Measurements from ENCODE around the gene CUL3. TPM values are rescaled to one million over a fixed set of nuclear protein-coding genes. Genes with fewer than 3 reads are reported as not detected.

Gene CUL3
- total RNA-seq, 1 experiment from 2014 or later, result 140 TPM

GRCh38 chr2:224444783-224445182 lies 140.4 kb downstream of the CUL3 start:
- H3K27me3 ChIP-seq (replicated peaks; ENCODE audit: insufficient read depth, low read depth, low read length, poor library complexity), result no peaks in the 10 kb centered on the region
- no peaks in the 10 kb centered on the region for H3K36me3 ChIP-seq (ENCODE audit: insufficient read depth, low read length, poor library complexity, severe bottlenecking)
- DNase-seq (ENCODE audit: low spot score), result no peak
- no TSS peak for BruUV-seq (replicated peaks)
- H3K9me3 ChIP-seq (ENCODE audit: low read depth, low read length, poor library complexity, severe bottlenecking), result no peaks in the 10 kb centered on the region
- ChIA-PET CTCF (no interaction called here), POLR2A (ENCODE audit: low non-redundant PET) (no interaction called here)
- no peak overlapping the region for H3K4me3 ChIP-seq (ENCODE audit: low read depth, low read length, poor library complexity, severe bottlenecking)
- H3K27ac ChIP-seq (ENCODE audit: low read depth, low read length, poor library complexity, severe bottlenecking), result no peak overlapping the region
- H3K4me1 ChIP-seq (ENCODE audit: insufficient read depth, low read length, poor library complexity, severe bottlenecking), result peaks cover 13% of the 10 kb centered on the region
- TF ChIP-seq CTCF (conservative IDR thresholded peaks at IDR 0.05; ENCODE audit: low read depth, low read length) (no peak), EZH2 (IDR thresholded peaks at IDR 0.05; ENCODE audit: borderline replicate concordance, low read depth, low read length, poor library complexity, severe bottlenecking) (no peak)
- intact Hi-C loops (cut with micrococcal nuclease; ENCODE audit: unreplicated experiment), result loop anchor here (5.0 to 10.0 kb wide), 3 partner anchors 87 to 470 kb away; no protein-coding TSS in a partner anchor

GRCh38 chr2:224444021-224444420 lies 141.1 kb downstream of the CUL3 start:
- TF ChIP-seq EZH2 (IDR thresholded peaks at IDR 0.05; ENCODE audit: borderline replicate concordance, low read depth, low read length, poor library complexity, severe bottlenecking) (no peak), CTCF (conservative IDR thresholded peaks at IDR 0.05; ENCODE audit: low read depth, low read length) (no peak)
- Histone ChIP-seq H3K27ac (ENCODE audit: low read depth, low read length, poor library complexity, severe bottlenecking) (no peak overlapping the region), H3K4me1 (ENCODE audit: insufficient read depth, low read length, poor library complexity, severe bottlenecking) (peaks cover 13% of the 10 kb centered on the region), H3K27me3 (replicated peaks; ENCODE audit: insufficient read depth, low read depth, low read length, poor library complexity) (no peaks in the 10 kb centered on the region), H3K9me3 (ENCODE audit: low read depth, low read length, poor library complexity, severe bottlenecking) (no peaks in the 10 kb centered on the region), H3K4me3 (ENCODE audit: low read depth, low read length, poor library complexity, severe bottlenecking) (no peak overlapping the region), H3K36me3 (ENCODE audit: insufficient read depth, low read length, poor library complexity, severe bottlenecking) (no peaks in the 10 kb centered on the region)
- intact Hi-C loops (cut with micrococcal nuclease; ENCODE audit: unreplicated experiment), result loop anchor here (10.0 kb wide), 2 partner anchors 201 to 469 kb away; no protein-coding TSS in a partner anchor
- DNase-seq (ENCODE audit: low spot score), result peak; percentile 52
- POLR2A ChIA-PET (ENCODE audit: low non-redundant PET), result no interaction called here
- BruUV-seq (replicated peaks), result no TSS peak
- CTCF ChIA-PET, result no interaction called here

GRCh38 chr2:224442071-224442967 lies 142.8 kb downstream of the CUL3 start:
- peaks cover 13% of the 10 kb centered on the region for H3K4me1 ChIP-seq (ENCODE audit: insufficient read depth, low read length, poor library complexity, severe bottlenecking)
- TF ChIP-seq EZH2 (IDR thresholded peaks at IDR 0.05; ENCODE audit: borderline replicate concordance, low read depth, low read length, poor library complexity, severe bottlenecking) (no peak), CTCF (conservative IDR thresholded peaks at IDR 0.05; ENCODE audit: low read depth, low read length) (no peak)
- POLR2A ChIA-PET (ENCODE audit: low non-redundant PET), result no interaction called here
- peak; percentile 83 for DNase-seq (ENCODE audit: low spot score)
- BruUV-seq (replicated peaks), result no TSS peak
- no peaks in the 10 kb centered on the region for H3K27me3 ChIP-seq (replicated peaks; ENCODE audit: insufficient read depth, low read depth, low read length, poor library complexity)
- intact Hi-C loops (cut with micrococcal nuclease; ENCODE audit: unreplicated experiment), result loop anchor here (10.0 kb wide), 2 partner anchors 202 to 468 kb away; no protein-coding TSS in a partner anchor
- H3K27ac ChIP-seq (ENCODE audit: low read depth, low read length, poor library complexity, severe bottlenecking), result peak overlapping the region; percentile 47
- H3K9me3 ChIP-seq (ENCODE audit: low read depth, low read length, poor library complexity, severe bottlenecking), result no peaks in the 10 kb centered on the region
- peak overlapping the region; percentile 54 for H3K4me3 ChIP-seq (ENCODE audit: low read depth, low read length, poor library complexity, severe bottlenecking)
- H3K36me3 ChIP-seq (ENCODE audit: insufficient read depth, low read length, poor library complexity, severe bottlenecking), result no peaks in the 10 kb centered on the region
- CTCF ChIA-PET, result no interaction called here

Measured in A673 (cell line).